K562 (cell line): ENCODE results near the gene LINGO3. TPM values are rescaled to one million over a fixed set of nuclear protein-coding genes. Genes with fewer than 3 reads are reported as not detected.
A peak's percentile ranks its signal among the peaks of the same experiment; 100 is the strongest.

ENCODE experiments used
- EZH2 ChIP-seq: IDR thresholded peaks from 2 replicates; pipeline ENCODE4 v1.6.1; 2012; ENCODE audit warnings: low read depth, mild to moderate bottlenecking, inconsistent platforms, low read length, borderline replicate concordance
- FIP1L1 ChIP-seq: fragments of 200-400 bp; formaldehyde crosslinking; IDR thresholded peaks from 2 replicates; pipeline ENCODE4 v1.6.1; 2018; ENCODE audit warnings: mild to moderate bottlenecking, low read depth, low read length; ENCODE audit not compliant: poor library complexity, severe bottlenecking
- MYBL2 ChIP-seq, 2 experiments: fragments of 450-650 bp in 1 of 2; sonication (generic) in 1 of 2; formaldehyde crosslinking in 1 of 2; IDR thresholded peaks; 2 replicates each; pipeline versions ENCODE4 v1.6.1 to v1.8.1; 2017 to 2022; ENCODE audit warnings: borderline replicate concordance in 1 of 2, inconsistent platforms in 1 of 2, low read depth in 1 of 2, mild to moderate bottlenecking in 1 of 2, missing genetic modification reagents in 1 of 2, moderate library complexity in 1 of 2
- POLR2AphosphoS5 ChIP-seq: IDR thresholded peaks from 2 replicates; pipeline ENCODE4 v1.6.1; 2011; ENCODE audit warnings: mild to moderate bottlenecking, low read depth, low read length, moderate library complexity; ENCODE audit not compliant: control insufficient read depth, insufficient read depth
- PURB ChIP-seq: sonication (generic); formaldehyde crosslinking; IDR thresholded peaks from 2 replicates; pipeline ENCODE4 v1.9.0; 2021; ENCODE audit warnings: low read depth, mild to moderate bottlenecking, missing genetic modification reagents
- RBM22 ChIP-seq: fragments of 200-400 bp; formaldehyde crosslinking; IDR thresholded peaks from 2 replicates; pipeline ENCODE4 v1.6.1; 2018; ENCODE audit warnings: low read length, low read depth; ENCODE audit not compliant: poor library complexity, severe bottlenecking
- RFX1 ChIP-seq: fragments of 450-650 bp; IDR thresholded peaks from 2 replicates; pipeline ENCODE4 v1.6.1; 2016; ENCODE audit warnings: mild to moderate bottlenecking, moderate library complexity
- SMAD3 ChIP-seq: fragments of 450-650 bp; formaldehyde crosslinking; conservative IDR thresholded peaks from 2 replicates; pipeline ENCODE4 v1.4.0; 2020; ENCODE audit warnings: mild to moderate bottlenecking
- TAF15 ChIP-seq: fragments of 200-400 bp; formaldehyde crosslinking; IDR thresholded peaks from 2 replicates; pipeline ENCODE4 v1.6.1; 2017; ENCODE audit warnings: mild to moderate bottlenecking, low read depth, low read length, moderate library complexity
- TCFL5 ChIP-seq: fragments of 250-450 bp; sonication (Bioruptor Pico); conservative IDR thresholded peaks from 2 replicates; pipeline ENCODE4 v1.6.1; 2021; ENCODE audit warnings: mild to moderate bottlenecking, moderate library complexity, matching md5 sums
- THRAP3 ChIP-seq: fragments of 450-650 bp; IDR thresholded peaks from 2 replicates; pipeline ENCODE4 v1.6.1; 2016; ENCODE audit warnings: mild to moderate bottlenecking, inconsistent platforms, borderline replicate concordance
- ZFP30 ChIP-seq: fragments of 250-450 bp; sonication (Bioruptor Pico); IDR thresholded peaks from 2 replicates; pipeline ENCODE4 v1.8.0; 2022; ENCODE audit warnings: moderate library complexity, mild to moderate bottlenecking, inconsistent platforms, borderline replicate concordance
- ZNF263 ChIP-seq: sonication (generic); formaldehyde crosslinking; IDR thresholded peaks from 2 replicates; pipeline ENCODE4 v1.8.0; 2022; ENCODE audit warnings: mild to moderate bottlenecking, missing genetic modification reagents, borderline replicate concordance
- ZNF316 ChIP-seq: fragments of 450-650 bp; IDR thresholded peaks from 2 replicates; pipeline ENCODE4 v1.6.1; 2016
- polyA plus RNA-seq, 8 experiments: library from polyadenylated mRNA; depleted of rRNA in 4 of 8; stranded (reverse) in 5 of 8; unstranded in 3 of 8; fragments of >200 nt; fragmentation: Nextera tagmentation in 2 of 8; fragmentation: Illumina TruSeq in 1 of 8; extraction: Ambion mirVana in 2 of 8; extraction: Trizol in 1 of 8; gene quantifications; 2 replicates each; pipeline versions ENCODE4 v1.2.1 to v1.2.3, GENCODE V29; 2011 to 2014; ENCODE audit warnings: inconsistent platforms in 1 of 8, missing spikeins in 1 of 8
- total RNA-seq, 7 experiments: library from RNA; depleted of rRNA in 6 of 7; stranded (reverse); fragments of >200 nt in 6 of 7; fragmentation: Illumina TruSeq in 2 of 7; extraction: Trizol in 2 of 7; gene quantifications; 2 replicates each; pipeline versions ENCODE4 v1.2.1 to v1.2.3, GENCODE V29; 2011 to 2021; ENCODE audit warnings: low replicate concordance in 1 of 7
- TF ChIP-seq, protein P1 (sequence below): sonication (generic); formaldehyde crosslinking; IDR thresholded peaks from 2 replicates; pipeline ENCODE4 v1.8.0; 2022; ENCODE audit warnings: mild to moderate bottlenecking, missing genetic modification reagents
- TF ChIP-seq, protein P2 (sequence below): fragments of 450-650 bp; IDR thresholded peaks from 2 replicates; pipeline ENCODE4 v1.6.1; 2014; ENCODE audit warnings: low read depth, mild to moderate bottlenecking, moderate library complexity, borderline replicate concordance
- TF ChIP-seq, protein P3 (sequence below): fragments of 250-450 bp; sonication (Bioruptor Pico); IDR thresholded peaks from 2 replicates; pipeline ENCODE4 v1.5.0; 2022; ENCODE audit warnings: mild to moderate bottlenecking

LINGO3 gene
- total and polyA plus RNA-seq, 9 of the 15 experiments (the other 6 are each of a cell fraction or from before 2014, with no cell fraction given) = 0.03 to 0.05 (median 0.03) TPM; not detected in 6

DNA sequence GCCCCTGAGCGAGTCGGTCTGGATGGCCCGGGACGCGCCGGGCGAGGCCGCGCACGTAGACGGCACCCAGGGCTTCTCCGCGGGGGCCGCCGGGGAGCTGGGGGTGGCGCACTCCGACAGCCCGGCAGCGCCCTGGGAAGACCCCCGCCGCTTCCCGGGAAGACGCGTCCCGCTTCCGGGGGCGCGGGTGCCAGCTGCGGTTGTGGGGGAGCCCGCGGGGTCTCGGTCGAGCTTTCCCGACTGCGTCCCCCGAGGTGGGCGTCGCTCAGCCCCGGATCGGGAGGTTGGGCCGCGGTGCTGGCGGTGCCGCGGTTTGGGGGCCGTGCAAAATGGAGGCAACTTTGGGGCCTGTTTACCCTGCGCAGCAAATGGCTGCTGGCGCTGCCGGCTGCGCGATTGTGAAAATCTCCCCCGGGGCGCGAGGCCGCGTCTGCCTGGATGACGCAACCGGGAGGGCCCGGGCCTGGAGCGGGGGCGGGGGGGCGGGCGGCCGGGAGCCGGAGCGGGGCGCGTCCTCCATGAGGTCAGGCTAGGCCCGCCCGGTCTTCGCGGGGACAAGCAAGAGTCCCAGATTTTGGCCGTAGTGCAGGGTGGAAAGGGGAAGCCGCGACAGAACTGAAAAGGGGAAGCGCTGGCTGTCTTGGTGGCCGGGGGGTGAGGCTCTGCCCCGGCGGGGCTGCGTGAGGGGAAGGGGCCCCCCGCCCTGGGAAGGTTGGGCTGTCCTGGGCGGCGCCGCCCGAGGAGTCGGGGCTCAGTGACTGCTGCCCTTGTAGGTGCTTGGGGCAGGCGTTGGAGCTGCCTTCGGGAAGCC, 37.3 kb downstream of the LINGO3 start (continued):
- TF ChIP-seq, protein P1, sequence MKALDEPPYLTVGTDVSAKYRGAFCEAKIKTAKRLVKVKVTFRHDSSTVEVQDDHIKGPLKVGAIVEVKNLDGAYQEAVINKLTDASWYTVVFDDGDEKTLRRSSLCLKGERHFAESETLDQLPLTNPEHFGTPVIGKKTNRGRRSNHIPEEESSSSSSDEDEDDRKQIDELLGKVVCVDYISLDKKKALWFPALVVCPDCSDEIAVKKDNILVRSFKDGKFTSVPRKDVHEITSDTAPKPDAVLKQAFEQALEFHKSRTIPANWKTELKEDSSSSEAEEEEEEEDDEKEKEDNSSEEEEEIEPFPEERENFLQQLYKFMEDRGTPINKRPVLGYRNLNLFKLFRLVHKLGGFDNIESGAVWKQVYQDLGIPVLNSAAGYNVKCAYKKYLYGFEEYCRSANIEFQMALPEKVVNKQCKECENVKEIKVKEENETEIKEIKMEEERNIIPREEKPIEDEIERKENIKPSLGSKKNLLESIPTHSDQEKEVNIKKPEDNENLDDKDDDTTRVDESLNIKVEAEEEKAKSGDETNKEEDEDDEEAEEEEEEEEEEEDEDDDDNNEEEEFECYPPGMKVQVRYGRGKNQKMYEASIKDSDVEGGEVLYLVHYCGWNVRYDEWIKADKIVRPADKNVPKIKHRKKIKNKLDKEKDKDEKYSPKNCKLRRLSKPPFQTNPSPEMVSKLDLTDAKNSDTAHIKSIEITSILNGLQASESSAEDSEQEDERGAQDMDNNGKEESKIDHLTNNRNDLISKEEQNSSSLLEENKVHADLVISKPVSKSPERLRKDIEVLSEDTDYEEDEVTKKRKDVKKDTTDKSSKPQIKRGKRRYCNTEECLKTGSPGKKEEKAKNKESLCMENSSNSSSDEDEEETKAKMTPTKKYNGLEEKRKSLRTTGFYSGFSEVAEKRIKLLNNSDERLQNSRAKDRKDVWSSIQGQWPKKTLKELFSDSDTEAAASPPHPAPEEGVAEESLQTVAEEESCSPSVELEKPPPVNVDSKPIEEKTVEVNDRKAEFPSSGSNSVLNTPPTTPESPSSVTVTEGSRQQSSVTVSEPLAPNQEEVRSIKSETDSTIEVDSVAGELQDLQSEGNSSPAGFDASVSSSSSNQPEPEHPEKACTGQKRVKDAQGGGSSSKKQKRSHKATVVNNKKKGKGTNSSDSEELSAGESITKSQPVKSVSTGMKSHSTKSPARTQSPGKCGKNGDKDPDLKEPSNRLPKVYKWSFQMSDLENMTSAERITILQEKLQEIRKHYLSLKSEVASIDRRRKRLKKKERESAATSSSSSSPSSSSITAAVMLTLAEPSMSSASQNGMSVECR (CRISPR knock-in tag) = peak; percentile 48; the same call in 1 of the 2 replicates
- TF ChIP-seq MYBL2 (IDR thresholded peaks at IDR 0.05; ENCODE audit: low read depth) = no peak
- TF ChIP-seq MYBL2 (CRISPR knock-in tag; IDR thresholded peaks at IDR 0.05; ENCODE audit: borderline replicate concordance) = no peak
- TF ChIP-seq TAF15 = no peak
- TF ChIP-seq ZFP30 (CRISPR knock-in tag) = no peak
- TF ChIP-seq RFX1 = no peak
- TF ChIP-seq ZNF263 (CRISPR knock-in tag) = no peak
- TF ChIP-seq, protein P2, sequence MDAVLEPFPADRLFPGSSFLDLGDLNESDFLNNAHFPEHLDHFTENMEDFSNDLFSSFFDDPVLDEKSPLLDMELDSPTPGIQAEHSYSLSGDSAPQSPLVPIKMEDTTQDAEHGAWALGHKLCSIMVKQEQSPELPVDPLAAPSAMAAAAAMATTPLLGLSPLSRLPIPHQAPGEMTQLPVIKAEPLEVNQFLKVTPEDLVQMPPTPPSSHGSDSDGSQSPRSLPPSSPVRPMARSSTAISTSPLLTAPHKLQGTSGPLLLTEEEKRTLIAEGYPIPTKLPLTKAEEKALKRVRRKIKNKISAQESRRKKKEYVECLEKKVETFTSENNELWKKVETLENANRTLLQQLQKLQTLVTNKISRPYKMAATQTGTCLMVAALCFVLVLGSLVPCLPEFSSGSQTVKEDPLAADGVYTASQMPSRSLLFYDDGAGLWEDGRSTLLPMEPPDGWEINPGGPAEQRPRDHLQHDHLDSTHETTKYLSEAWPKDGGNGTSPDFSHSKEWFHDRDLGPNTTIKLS = 0 out of 2 replicates have a peak, but pooled peaks have one; percentile 18
- TF ChIP-seq EZH2 = no peak
- TF ChIP-seq ZNF316 = no peak
- TF ChIP-seq, protein P3, sequence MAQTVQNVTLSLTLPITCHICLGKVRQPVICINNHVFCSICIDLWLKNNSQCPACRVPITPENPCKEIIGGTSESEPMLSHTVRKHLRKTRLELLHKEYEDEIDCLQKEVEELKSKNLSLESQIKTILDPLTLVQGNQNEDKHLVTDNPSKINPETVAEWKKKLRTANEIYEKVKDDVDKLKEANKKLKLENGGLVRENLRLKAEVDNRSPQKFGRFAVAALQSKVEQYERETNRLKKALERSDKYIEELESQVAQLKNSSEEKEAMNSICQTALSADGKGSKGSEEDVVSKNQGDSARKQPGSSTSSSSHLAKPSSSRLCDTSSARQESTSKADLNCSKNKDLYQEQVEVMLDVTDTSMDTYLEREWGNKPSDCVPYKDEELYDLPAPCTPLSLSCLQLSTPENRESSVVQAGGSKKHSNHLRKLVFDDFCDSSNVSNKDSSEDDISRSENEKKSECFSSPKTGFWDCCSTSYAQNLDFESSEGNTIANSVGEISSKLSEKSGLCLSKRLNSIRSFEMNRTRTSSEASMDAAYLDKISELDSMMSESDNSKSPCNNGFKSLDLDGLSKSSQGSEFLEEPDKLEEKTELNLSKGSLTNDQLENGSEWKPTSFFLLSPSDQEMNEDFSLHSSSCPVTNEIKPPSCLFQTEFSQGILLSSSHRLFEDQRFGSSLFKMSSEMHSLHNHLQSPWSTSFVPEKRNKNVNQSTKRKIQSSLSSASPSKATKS = no peak
- TF ChIP-seq RBM22 = peak; percentile 69
- TF ChIP-seq SMAD3 (CRISPR knock-in tag) = no peak
- TF ChIP-seq PURB = no peak
- no peak for TF ChIP-seq THRAP3
- peak; percentile 69 for TF ChIP-seq FIP1L1
- TF ChIP-seq TCFL5 = no peak
- no peak for TF ChIP-seq POLR2AphosphoS5
